Fibroblast of peridontal ligament (primary cell): ENCODE data around the gene HEXD.
A peak's percentile ranks its signal among the peaks of the same experiment; 100 is the strongest.
"Not testable (repeated sequence)": the region's sequence is repeated elsewhere in the genome, so short reads cannot be mapped to it uniquely, and the experiment has no call there.

Experiments
- DNase-seq: peaks from one replicate; pipeline ENCODE4 v3.0.0-alpha.2; 2010; ENCODE audit errors: extremely low read depth

HEXD gene

GRCh38 chr17:82458179-82458884 is 40.2 kb downstream of the HEXD start, which contains the start of gene NARF:
Gene NARF (plus strand): TSS chr17:82458741. CDS start chr17:82458804, 63 bp downstream.
- peak; percentile 97 for DNase-seq

GRCh38 chr17:82458885-82459424 is 40.8 kb downstream of the HEXD start:
- DNase-seq, result no peak

DNA sequence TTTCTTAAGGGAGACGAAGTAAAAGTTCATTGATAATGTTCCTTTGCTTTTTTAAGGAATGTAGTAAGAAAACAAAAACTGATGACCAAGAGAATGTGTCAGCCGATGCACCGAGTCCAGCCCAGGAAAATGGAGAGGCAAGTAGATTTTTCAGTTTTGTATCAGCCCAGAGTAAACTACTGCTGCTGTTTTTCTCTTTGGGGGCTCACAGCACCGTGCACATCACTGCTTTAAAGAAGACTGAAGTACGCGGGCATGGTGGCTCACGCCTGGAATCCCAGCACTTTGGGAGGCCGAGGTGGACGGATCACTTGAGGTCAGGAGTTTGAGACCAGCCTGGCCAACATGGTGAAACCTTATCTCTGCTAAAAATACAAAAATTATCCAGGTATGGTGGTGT is 41.8 kb downstream of the HEXD start:
- not testable (repeated sequence) for DNase-seq

DNA sequence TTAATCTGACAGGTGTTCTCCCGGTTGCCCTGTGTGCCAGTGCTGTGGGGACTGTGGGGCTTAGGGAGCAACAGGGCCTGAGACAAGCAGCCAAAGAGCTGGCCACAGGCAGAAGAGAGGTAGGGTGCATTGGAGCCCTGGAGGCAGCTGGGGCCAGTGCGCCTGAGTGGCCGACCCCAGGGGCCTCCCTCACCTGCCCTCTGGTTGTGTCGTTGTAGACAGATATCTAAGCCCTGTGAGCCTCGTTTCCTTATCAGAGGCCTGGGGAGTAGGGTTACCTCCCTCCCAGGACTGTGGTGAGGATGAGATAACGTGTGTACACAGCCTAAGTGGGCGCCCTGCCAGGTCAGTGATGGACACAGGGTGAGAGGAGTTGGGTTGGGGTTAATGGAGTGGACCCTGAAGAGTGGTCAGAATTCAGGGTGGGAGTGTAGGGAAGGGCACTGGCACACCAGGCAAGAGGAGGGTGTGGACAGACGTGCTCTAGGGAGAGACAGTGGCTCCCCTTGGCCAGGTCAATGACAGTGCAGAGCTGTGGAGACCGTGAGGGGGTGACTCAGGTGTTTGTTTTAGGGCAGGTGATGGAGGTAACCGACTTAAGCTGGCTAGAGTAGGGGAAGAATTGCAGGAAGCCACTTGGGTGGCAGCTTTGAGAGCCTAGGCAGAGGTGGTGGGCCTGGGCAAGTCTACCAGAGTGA is 43.8 kb downstream of the HEXD start:
- no peak for DNase-seq

DNA sequence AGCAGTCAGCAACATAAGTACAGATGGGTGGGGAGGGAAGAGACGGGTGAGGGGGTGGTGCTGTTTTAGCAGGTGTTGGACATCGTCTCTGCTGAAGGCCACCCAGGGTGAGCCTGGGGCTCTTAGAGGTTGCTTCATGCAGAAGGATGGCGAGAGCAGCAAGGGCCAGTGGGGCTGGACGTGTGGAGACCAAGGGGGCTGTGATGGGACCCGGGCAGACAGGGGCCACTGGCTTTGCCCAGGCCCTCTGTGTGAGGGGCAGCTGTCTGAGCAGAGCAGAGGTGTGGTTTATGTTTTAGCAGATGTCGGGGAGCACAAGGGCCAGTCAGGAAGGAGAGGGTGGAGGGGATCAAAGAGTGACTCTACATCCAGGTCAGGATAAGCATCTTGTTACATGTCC is 45.2 kb downstream of the HEXD start:
- no peak for DNase-seq

DNA sequence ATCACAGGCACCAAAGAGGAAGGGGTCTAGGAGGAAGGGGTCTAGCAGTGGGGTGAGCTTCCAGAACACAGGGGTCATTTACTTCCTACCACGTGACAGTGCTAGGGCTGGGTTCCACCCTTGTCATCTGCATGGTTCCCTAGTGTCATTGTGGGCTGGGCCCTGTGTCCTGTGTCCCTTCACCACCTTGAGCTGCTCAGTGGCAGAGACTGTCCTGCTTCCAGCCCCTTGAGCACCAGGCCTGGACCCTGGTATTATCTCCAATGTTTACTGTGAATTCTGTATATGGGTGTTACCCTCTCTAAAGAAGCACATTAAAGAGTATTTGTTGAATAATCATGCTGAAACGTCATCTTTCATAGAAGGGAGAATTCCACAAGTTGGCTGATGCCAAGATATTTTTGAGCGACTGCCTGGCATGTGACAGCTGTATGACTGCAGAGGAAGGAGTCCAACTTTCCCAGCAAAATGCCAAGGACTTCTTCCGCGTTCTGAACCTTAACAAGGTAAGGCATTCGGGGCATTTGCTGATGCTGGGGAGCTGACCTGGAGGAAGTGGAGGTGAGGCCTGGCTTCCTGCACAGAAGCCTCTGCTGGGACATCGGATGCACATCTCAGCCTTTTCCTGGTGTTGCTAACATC is 45.9 kb downstream of the HEXD start:
- DNase-seq, result no peak

- no peak for DNase-seq
Observed at GRCh38 chr17:82464567-82464929, 46.4 kb downstream of the HEXD start.

GRCh38 chr17:82465023-82465603 is 47.0 kb downstream of the HEXD start:
- no peak for DNase-seq

- DNase-seq, result no peak
Observed at GRCh38 chr17:82468692-82469091, 50.5 kb downstream of the HEXD start.

DNA sequence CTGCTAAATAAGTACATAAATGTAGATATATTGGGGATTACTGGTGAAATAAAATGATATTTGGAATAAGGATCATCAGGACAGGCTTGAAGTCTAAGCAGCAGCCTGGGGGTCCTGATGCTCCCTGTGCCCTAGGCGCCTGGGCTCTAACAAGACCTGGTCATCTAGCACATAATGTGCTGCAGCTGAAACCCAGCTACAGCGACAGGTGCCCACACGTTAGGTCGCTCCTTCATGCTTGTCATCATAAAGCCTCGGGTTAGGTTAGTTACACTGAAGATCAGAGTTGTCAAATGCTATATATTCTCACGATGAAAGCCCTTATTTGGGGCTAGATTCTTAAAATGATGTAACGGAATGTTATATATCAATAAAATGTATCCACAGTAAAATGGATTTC is 51.9 kb downstream of the HEXD start:
- DNase-seq, result no peak

GRCh38 chr17:82474223-82475010 is 56.3 kb downstream of the HEXD start:
- no peak for DNase-seq

GRCh38 chr17:82475458-82475857 is 57.3 kb downstream of the HEXD start:
- DNase-seq, result no peak

DNA sequence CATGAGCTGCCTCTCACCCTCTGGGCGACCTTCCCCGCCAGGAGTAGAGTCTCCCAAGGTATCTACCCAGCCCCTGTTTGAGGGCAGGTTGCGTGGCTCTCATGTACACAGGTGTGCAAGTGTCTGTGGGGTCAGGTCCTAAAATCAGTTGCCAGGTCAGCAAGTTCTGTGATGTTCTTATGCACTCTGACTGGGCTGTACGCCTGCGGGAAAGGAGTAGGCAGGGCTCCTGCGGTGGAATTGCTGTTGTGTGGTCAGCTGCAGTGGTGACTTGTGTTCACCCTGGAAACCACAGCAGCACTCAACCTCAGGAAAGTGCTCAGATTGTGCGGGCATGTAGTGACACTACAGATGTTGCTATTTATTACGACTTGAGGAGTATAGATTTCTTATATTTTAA is 59.8 kb downstream of the HEXD start:
- DNase-seq, result no peak

DNA sequence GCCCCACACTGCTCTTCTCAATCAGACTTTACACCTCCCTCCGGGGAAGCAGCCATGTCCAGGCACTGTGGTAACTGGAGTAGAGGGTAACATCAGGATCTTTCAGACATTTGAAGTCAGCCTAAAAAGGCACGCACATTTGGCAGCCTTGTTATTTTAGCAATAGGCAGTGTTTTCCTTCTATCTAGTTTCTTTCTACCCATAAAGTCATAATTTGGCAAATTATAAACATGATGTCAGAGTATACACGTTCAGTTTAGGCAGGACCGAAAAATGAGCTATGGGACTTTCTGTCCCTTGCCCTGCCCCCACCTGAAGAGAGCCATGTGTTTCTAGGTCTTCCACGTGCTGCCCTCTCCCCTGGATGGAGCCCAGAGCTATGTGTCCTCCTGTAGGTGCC is 61.5 kb downstream of the HEXD start:
- DNase-seq, result no peak

DNA sequence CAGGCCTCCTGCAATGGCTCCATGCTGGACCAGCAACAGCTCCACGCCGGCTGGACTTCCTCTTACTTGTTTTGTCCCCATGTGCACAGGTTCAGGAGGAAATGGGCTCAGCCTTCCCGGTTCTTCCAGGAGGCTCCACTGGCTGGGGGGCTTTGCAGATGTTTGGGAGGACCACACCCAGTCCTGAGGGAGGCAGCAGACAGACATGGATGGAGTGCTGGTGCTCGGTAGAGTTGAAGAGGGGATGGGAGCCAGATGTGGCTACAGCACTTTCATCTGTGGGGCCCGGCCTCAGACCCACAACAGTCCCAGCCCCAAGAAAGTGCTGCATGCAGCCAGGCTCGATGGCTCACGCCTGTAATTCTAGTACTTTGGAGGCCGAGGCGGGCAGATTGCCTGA is 62.2 kb downstream of the HEXD start:
- no peak for DNase-seq

DNA sequence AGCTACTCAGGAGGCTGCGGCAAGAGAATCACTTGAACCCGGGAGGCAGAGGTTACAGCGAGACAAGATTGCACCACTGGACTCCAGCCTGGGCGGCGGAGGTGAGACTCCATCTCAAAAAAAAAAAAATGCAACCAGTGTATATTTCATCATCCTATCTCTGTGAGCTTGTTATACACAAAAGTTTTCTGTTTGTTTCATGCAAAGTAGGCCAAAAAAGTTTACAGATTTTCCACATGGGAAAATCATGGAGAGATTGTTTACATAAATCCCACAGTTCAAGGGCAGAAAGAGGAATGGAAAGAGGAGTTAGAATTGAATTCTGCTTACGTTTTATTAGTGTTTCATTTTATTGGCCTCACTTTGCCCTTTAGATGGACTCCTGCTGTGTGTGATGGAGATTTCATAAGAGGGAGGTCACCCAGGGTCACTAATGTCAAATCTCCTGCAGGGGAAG is 65.1 kb downstream of the HEXD start:
- no peak for DNase-seq

GRCh38 chr17:82483836-82484235 is 65.7 kb downstream of the HEXD start:
- no peak for DNase-seq

- DNase-seq, result no peak
Observed at GRCh38 chr17:82486231-82487094, 68.3 kb downstream of the HEXD start.

GRCh38 chr17:82487910-82488309 is 69.8 kb downstream of the HEXD start:
- no peak for DNase-seq

DNA sequence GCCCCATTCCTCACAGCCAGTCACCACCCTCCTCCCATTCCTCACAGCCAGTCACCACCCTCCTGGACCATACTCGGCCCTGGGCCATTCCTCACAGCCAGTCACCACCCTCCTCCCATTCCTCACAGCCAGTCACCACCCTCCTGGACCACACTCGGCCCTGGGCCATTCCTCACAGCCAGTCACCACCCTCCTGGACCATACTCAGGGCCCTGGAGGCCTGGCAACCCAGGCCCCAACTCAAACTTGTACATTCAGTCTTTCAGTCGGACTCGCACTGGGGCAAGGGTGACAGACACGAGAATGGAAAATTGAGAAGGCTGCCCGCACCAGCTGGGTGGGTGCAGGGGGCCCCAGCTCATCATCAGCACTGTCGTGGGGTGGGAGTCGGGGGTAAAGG is 71.0 kb downstream of the HEXD start:
- peak; percentile 63 for DNase-seq
